Left lung (tissue), 10 donors: ENCODE results near the gene LNP1. TPM values are rescaled to one million over a fixed set of nuclear protein-coding genes. Genes with fewer than 3 reads are reported as not detected.

ENCODE experiments used
- ATAC-seq: fragments of 200-7000 bp; cut with Tn5 transposase; one replicate; pipeline ENCODE4 v1.9.1; 2020; ENCODE audit warnings: moderate library complexity
- DNase-seq, 4 donors: peaks; one replicate each; pipeline ENCODE4 v3.0.0-alpha.2; 2013 to 2020
- H3K27ac ChIP-seq, 2 donors: fragments of 200-600 bp; sonication (generic) in 1 of 2; one replicate each; pipeline versions ENCODE4 v1.5.0 to v1.8.0; 2020 to 2021
- H3K27me3 ChIP-seq, 2 donors: fragments of 200-600 bp; sonication (generic) in 1 of 2; one replicate each; pipeline versions ENCODE4 v1.5.0 to v1.8.0; 2020 to 2021
- H3K36me3 ChIP-seq, 2 donors: fragments of 200-600 bp; sonication (generic) in 1 of 2; one replicate each; pipeline versions ENCODE4 v1.5.0 to v1.8.0; 2020 to 2021
- H3K4me1 ChIP-seq, 2 donors: fragments of 200-600 bp; one replicate each; pipeline ENCODE4 v1.8.0; 2021
- H3K4me3 ChIP-seq, 2 donors: fragments of 200-600 bp; sonication (generic) in 1 of 2; one replicate each; pipeline versions ENCODE4 v1.5.0 to v1.8.0; 2020 to 2021; ENCODE audit warnings: mild to moderate bottlenecking in 1 of 2
- H3K9me3 ChIP-seq, 2 donors: fragments of 200-600 bp; sonication (generic) in 1 of 2; one replicate each; pipeline versions ENCODE4 v1.5.0 to v1.8.0; 2020 to 2021
- CTCF ChIP-seq, 2 donors: fragments of 200-600 bp; sonication (generic) in 1 of 2; IDR thresholded peaks; one replicate each; pipeline versions ENCODE4 v1.5.0 to v1.8.0; 2021; ENCODE audit warnings: antibody characterized with exemption in 2 of 2
- intact Hi-C, 2 donors: fragments of 100-400 bp; cut with DNase I; formaldehyde crosslinking; loops; one replicate each; pipeline versions ENCODE4 v1.11.2 to v1.14.2; 2022
- polyA plus RNA-seq, 6 donors: library from polyadenylated mRNA; unstranded; fragments of 120-200 nt; gene quantifications; one replicate each; pipeline ENCODE4 v1.2.1, GENCODE V29; 2013; ENCODE audit not compliant: insufficient read length in 6 of 6
- total RNA-seq, 2 donors: library from RNA; stranded (reverse); fragmentation: NEBNext Ultra II Directional; extraction: Animal tissue kit (Norgen Biotek cat#: 25700); gene quantifications; one replicate each; pipeline ENCODE4 v1.2.1, GENCODE V29; 2021
- donor health status: DM: no; HTN: yes; CAD: no.
- donor health status: DM: no; HTN: no; CAD: no.

Gene LNP1
- total and polyA plus RNA-seq, 8 donors, result 1.4 to 13.0 (median 9.0) TPM

- intact Hi-C loops, result no loop called here
- Histone ChIP-seq H3K27ac (no peak overlapping the region), H3K4me1 (no peaks in the 10 kb centered on the region), H3K9me3 (no peaks in the 10 kb centered on the region), H3K27me3 (no peaks in the 10 kb centered on the region), H3K36me3 (no peaks in the 10 kb centered on the region), H3K4me3 (no peak overlapping the region)
- ATAC-seq (no peak), DNase-seq (no peak)
- TF ChIP-seq CTCF (IDR thresholded peaks at IDR 0.05), result no peak
Measured at GRCh38 chr3:100426067-100426682, 24.8 kb downstream of the LNP1 start.

- Histone ChIP-seq H3K36me3 (no peaks in the 10 kb centered on the region), H3K4me3 (no peak overlapping the region), H3K4me1 (no peaks in the 10 kb centered on the region), H3K27ac (no peak overlapping the region), H3K9me3 (no peaks in the 10 kb centered on the region), H3K27me3 (no peaks in the 10 kb centered on the region)
- DNase-seq, result peak in 1 of 4 donors; percentile 61
- intact Hi-C loops, result no loop called here
- no peak for ATAC-seq
- TF ChIP-seq CTCF (IDR thresholded peaks at IDR 0.05), result no peak
Measured at GRCh38 chr3:100427699-100428098, 26.4 kb downstream of the LNP1 start.

- ATAC-seq (no peak), DNase-seq (peak in 2 of 4 donors; percentile 11 to 26)
- no peak overlapping the region for H3K4me3 ChIP-seq
- H3K9me3 ChIP-seq, result no peaks in the 10 kb centered on the region
- H3K27ac ChIP-seq, result no peak overlapping the region
- no peak for TF ChIP-seq CTCF (IDR thresholded peaks at IDR 0.05)
- no peaks in the 10 kb centered on the region for H3K27me3 ChIP-seq
- no peaks in the 10 kb centered on the region for H3K4me1 ChIP-seq
- intact Hi-C loops, result no loop called here
- H3K36me3 ChIP-seq, result no peaks in the 10 kb centered on the region
Measured at GRCh38 chr3:100429187-100429716, 27.9 kb downstream of the LNP1 start.

GRCh38 chr3:100436951-100437350 is 35.6 kb downstream of the LNP1 start:
- H3K9me3 ChIP-seq, result no peaks in the 10 kb centered on the region
- intact Hi-C loops, result no loop called here

More at GRCh38 chr3:100436951-100437350, 35.6 kb downstream of the LNP1 start:
- H3K27me3 ChIP-seq, result no peaks in the 10 kb centered on the region
- no peak overlapping the region for H3K4me3 ChIP-seq
- H3K4me1 ChIP-seq, result no peaks in the 10 kb centered on the region
- DNase-seq (no peak), ATAC-seq (no peak)
- no peaks in the 10 kb centered on the region for H3K36me3 ChIP-seq
- H3K27ac ChIP-seq, result no peak overlapping the region
- no peak for TF ChIP-seq CTCF (IDR thresholded peaks at IDR 0.05)
